Adrenal gland (tissue), 12 donors: ENCODE data around the gene KIF19. TPM values are rescaled to one million over a fixed set of nuclear protein-coding genes. Genes with fewer than 3 reads are reported as not detected.

Experiments
- DNase-seq, 7 donors: peaks; one replicate each; pipeline ENCODE4 v3.0.0-alpha.2; 2019 to 2020
- H3K27ac ChIP-seq, 5 donors: fragments of 200-600 bp; sonication (generic) in 4 of 5; 1 replicate in 3 of 5; 2 replicates in 2 of 5; pipeline versions ENCODE4 v1.5.1 to v1.8.0; 2016 to 2020; ENCODE audit warnings: mild to moderate bottlenecking in 1 of 5
- H3K27me3 ChIP-seq: fragments of 200-600 bp; 2 replicates; pipeline ENCODE4 v1.8.0; 2021
- H3K36me3 ChIP-seq, 2 donors: fragments of 200-600 bp; replicated peaks in 1 of 2; 1 replicate in 1 of 2; 2 replicates in 1 of 2; pipeline versions ENCODE4 v1.5.1 to v1.8.0; 2018 to 2022
- H3K4me1 ChIP-seq, 2 donors: fragments of 200-600 bp; replicated peaks in 1 of 2; 1 replicate in 1 of 2; 2 replicates in 1 of 2; pipeline versions ENCODE4 v1.5.1 to v1.8.0; 2018 to 2021
- H3K4me3 ChIP-seq, 4 donors: fragments of 200-600 bp; sonication (generic) in 3 of 4; one replicate each; pipeline ENCODE4 v1.5.1; 2016 to 2018
- H3K9me3 ChIP-seq, 3 donors: fragments of 200-600 bp; sonication (generic) in 1 of 3; replicated peaks in 1 of 3; 1 replicate in 2 of 3; 2 replicates in 1 of 3; pipeline versions ENCODE4 v1.5.1 to v1.8.0; 2016 to 2021
- CTCF ChIP-seq, 6 experiments: fragments of 450-650 bp in 4 of 6; fragments of 200-600 bp in 2 of 6; sonication (generic) in 1 of 6; IDR thresholded peaks; 1 replicate in 5 of 6; 2 replicates in 1 of 6; pipeline versions ENCODE4 v1.5.1 to v1.8.0; 2016 to 2021; ENCODE audit warnings: antibody characterized with exemption in 6 of 6, mild to moderate bottlenecking in 2 of 6, moderate library complexity in 1 of 6
- POLR2A ChIP-seq, 2 donors: fragments of 450-650 bp; IDR thresholded peaks; one replicate each; pipeline ENCODE4 v1.6.1; 2017; ENCODE audit warnings: antibody characterized with exemption in 2 of 2, mild to moderate bottlenecking in 2 of 2, moderate library complexity in 1 of 2
- WGBS, 4 donors: extraction: QIAGEN DNeasy Blood & Tissue Kit in 2 of 4; methylation state at CpG; one replicate each; pipeline versions ENCODE4 v1.1.5 to v1.1.7; 2013 to 2017; 5-methylcytosine and 5-hydroxymethylcytosine counted together
- intact Hi-C, 2 donors: fragments of 100-400 bp; cut with DNase I; formaldehyde crosslinking; loops; one replicate each; pipeline versions ENCODE4 v1.14.1 to v1.15.0; 2022 to 2023
- polyA plus RNA-seq, 3 donors: library from polyadenylated mRNA; stranded (reverse); fragments of 200-250 nt in 2 of 3; fragments of 350-450 nt in 1 of 3; fragmentation: Illumina TruSeq in 1 of 3; extraction: RNeasy Lipid Tissue Mini Kit (QIAGEN cat#74804) in 1 of 3; gene quantifications; one replicate each; pipeline ENCODE4 v1.2.3, GENCODE V29; 2013 to 2014
- total RNA-seq, 9 donors: library from RNA; depleted of rRNA in 4 of 9; stranded (reverse); fragments of >200 nt in 4 of 9; fragments of 120-200 nt in 1 of 9; fragmentation: NEBNext Ultra II Directional in 1 of 9; extraction: Animal tissue kit (Norgen Biotek cat#: 25700) in 1 of 9; gene quantifications; one replicate each; pipeline versions ENCODE4 v1.1.0 to v1.2.4, GENCODE V29; 2013 to 2023
- donor health status: healthy with polysubstance abuse.
- donor health status: Bipolar disorder and iron deficiency.
- donor health status: DM: yes; HTN: yes; CAD: no.
- donor health status: DM: no; HTN: no; CAD: no.
- donor health status: DM: no; HTN: no; CAD: no.
- donor health status: DM: yes; HTN: yes; CAD: no.

KIF19 gene
- total and polyA plus RNA-seq, 12 donors: 0.06 to 1.7 (median 0.30) TPM; not detected in 2

- Histone ChIP-seq H3K27ac (no peak overlapping the region), H3K27me3 (peaks cover 74% of the 10 kb centered on the region), H3K9me3 (no peaks in the 10 kb centered on the region), H3K4me3 (no peak overlapping the region), H3K4me1 (no peaks in the 10 kb centered on the region), H3K36me3 (no peaks in the 10 kb centered on the region)
- WGBS, 4 donors: 55 to 75% (median 71%) methylated on average over 9 of the region's 9 CpGs
- intact Hi-C loops: loop anchor here (5.0 to 10.0 kb wide), 2 partner anchors 54 to 156 kb away; partner anchors contain the start of gene RPL38 (in 1 of the 2)
- TF ChIP-seq POLR2A (IDR thresholded peaks at IDR 0.05): no peak
- no peak for TF ChIP-seq CTCF (IDR thresholded peaks at IDR 0.05)
- no peak for DNase-seq
Measured at GRCh38 chr17:74358697-74359096, 32.7 kb downstream of the KIF19 start.

- no peak for DNase-seq
- H3K36me3 ChIP-seq: no peaks in the 10 kb centered on the region
- H3K9me3 ChIP-seq: no peaks in the 10 kb centered on the region
- 87 to 91% (median 90%) methylated on average over 13 to 22 of the region's 22 CpGs for WGBS, 4 donors
- no peak overlapping the region for H3K4me3 ChIP-seq
- no peak for TF ChIP-seq CTCF (IDR thresholded peaks at IDR 0.05)
- no peak for TF ChIP-seq POLR2A (IDR thresholded peaks at IDR 0.05)
- intact Hi-C loops: loop anchor here (5.0 to 10.0 kb wide), 4 partner anchors 55 to 158 kb away; partner anchors contain the start of genes RPL38 (in 1 of the 2) and TTYH2 (in 1 of the 2)
- peaks cover 63% of the 10 kb centered on the region for H3K27me3 ChIP-seq
- no peak overlapping the region for H3K27ac ChIP-seq
- no peaks in the 10 kb centered on the region for H3K4me1 ChIP-seq
Measured at GRCh38 chr17:74359916-74360315, 33.9 kb downstream of the KIF19 start.

GRCh38 chr17:74360899-74361229 is 34.8 kb downstream of the KIF19 start:
- TF ChIP-seq POLR2A (IDR thresholded peaks at IDR 0.05) (no peak), CTCF (IDR thresholded peaks at IDR 0.05) (no peak)
- intact Hi-C loops: loop anchor here (5.0 to 10.0 kb wide), 2 partner anchors 59 to 146 kb away; partner anchors contain the start of gene TTYH2 (in 1 of the 2)
- Histone ChIP-seq H3K9me3 (no peaks in the 10 kb centered on the region), H3K27ac (no peak overlapping the region), H3K36me3 (no peaks in the 10 kb centered on the region), H3K4me3 (no peak overlapping the region), H3K27me3 (peaks cover 53% of the 10 kb centered on the region), H3K4me1 (no peaks in the 10 kb centered on the region)
- 36 to 59% (median 52%) methylated on average over 5 to 7 of the region's 7 CpGs for WGBS, 4 donors
- DNase-seq: no peak

- TF ChIP-seq POLR2A (IDR thresholded peaks at IDR 0.05): no peak
- peak; percentile 52 to 81 (median 69) for TF ChIP-seq CTCF (IDR thresholded peaks at IDR 0.05)
- whole genome bisulfite sequencing, 4 donors: 25 to 41% (median 26%) methylated on average over 15 to 28 of the region's 28 CpGs
- peaks cover 48% of the 10 kb centered on the region for H3K27me3 ChIP-seq
- H3K4me1 ChIP-seq: no peaks in the 10 kb centered on the region
- H3K9me3 ChIP-seq: no peaks in the 10 kb centered on the region
- intact Hi-C loops: loop anchor here (5.0 to 10.0 kb wide), 2 partner anchors 59 to 147 kb away; partner anchors contain the start of gene TTYH2 (in 1 of the 2)
- H3K4me3 ChIP-seq: no peak within 1 kb of the TSS
- DNase-seq: peak; percentile 51 to 77 (median 68)
- no peaks in the 10 kb centered on the region for H3K36me3 ChIP-seq
- peak within 1 kb of the TSS in 1 of 5 donors; percentile 26 for H3K27ac ChIP-seq
Measured at GRCh38 chr17:74361230-74362068, 35.4 kb downstream of the KIF19 start, which contains the start of gene BTBD17. Gene BTBD17 (minus strand): TSS chr17:74361868. CDS start chr17:74361819, 49 bp downstream.
